HCT116 (cell line): ENCODE results near the gene DOCK3. TPM values are rescaled to one million over a fixed set of nuclear protein-coding genes. Genes with fewer than 3 reads are reported as not detected.

ENCODE experiments used
- ATAC-seq: fragments of 200-7000 bp; cut with Tn5 transposase; 2 replicates; pipeline ENCODE4 v1.9.1; 2020; ENCODE audit warnings: mild to moderate bottlenecking, moderate library complexity
- BruUV-seq: library from RNA; stranded (reverse); fragments of 400-500 nt; replicated peaks from 2 replicates; lab custom pipeline; 2021; lab: Mats Ljungman, UMichigan
- CTCF ChIA-PET: fragments of 300-600 bp; sonication (Branson Sonifier 250); formaldehyde crosslinking; loops from one replicate; lab custom pipeline; 2021; ENCODE audit warnings: antibody characterized with exemption; lab: Charles Lee
- POLR2A ChIA-PET: fragments of 300-600, 350-600 bp; sonication (Branson Sonifier 250); formaldehyde crosslinking; loops from one replicate; lab custom pipeline; 2021; ENCODE audit warnings: antibody characterized with exemption; lab: Charles Lee
- RAD21 ChIA-PET, 2 experiments: fragments of 300-600 bp; sonication (Branson Sonifier 250); formaldehyde crosslinking; loops; one replicate each; lab custom pipeline; 2023; ENCODE audit warnings: low total read pairs in 2 of 2; ENCODE audit not compliant: uncharacterized antibody in 2 of 2, unreplicated experiment in 2 of 2, low non-redundant PET in 1 of 2; lab: Charles Lee
- DNase-seq: peaks from one replicate; pipeline ENCODE4 v3.0.0-alpha.2; 2010; ENCODE audit warnings: low read depth, low spot score
- H2AFZ ChIP-seq: fragments of 200-600 bp; shearing (Covaris generic), sonication (generic); 2 replicates; pipeline ENCODE4 v1.6.1; 2017; ENCODE audit warnings: low read depth, mixed run types, mixed read lengths, antibody characterized with exemption, low read length; ENCODE audit not compliant: poor library complexity, severe bottlenecking
- H3K27ac ChIP-seq: 2 replicates; pipeline ENCODE4 v1.5.1; 2012; ENCODE audit warnings: low read depth, low read length
- H3K27me3 ChIP-seq: fragments of 200-600 bp; sonication (generic); 2 replicates; pipeline ENCODE4 v1.6.1; 2016; ENCODE audit warnings: mixed run types, low read length, mixed read lengths; ENCODE audit not compliant: insufficient read depth
- H3K36me3 ChIP-seq, 2 experiments: fragments of 200-500 bp in 1 of 2; fragments of 200-600 bp in 1 of 2; sonication (Bioruptor generic) in 1 of 2; sonication (generic) in 1 of 2; 2 replicates each; pipeline versions ENCODE4 v1.5.1 to v1.6.1; 2014 to 2016; ENCODE audit warnings: low read length in 2 of 2, inconsistent platforms in 1 of 2, mixed read lengths in 1 of 2, mixed run types in 1 of 2; ENCODE audit not compliant: insufficient read depth in 2 of 2, control insufficient read depth in 1 of 2
- H3K4me1 ChIP-seq, 2 experiments: fragments of 200-600 bp in 1 of 2; sonication (generic) in 1 of 2; 2 replicates each; pipeline versions ENCODE4 v1.5.1 to v1.6.1; 2012 to 2017; ENCODE audit warnings: low read length in 2 of 2, inconsistent platforms in 1 of 2, mild to moderate bottlenecking in 1 of 2, mixed read lengths in 1 of 2, mixed run types in 1 of 2, moderate library complexity in 1 of 2; ENCODE audit not compliant: insufficient read depth in 2 of 2, control insufficient read depth in 1 of 2
- H3K4me2 ChIP-seq: fragments of 200-600 bp; sonication (generic); 2 replicates; pipeline ENCODE4 v1.6.1; 2017; ENCODE audit warnings: mixed run types, low read length, mixed read lengths
- H3K4me3 ChIP-seq, 2 experiments: fragments of 200-600 bp in 1 of 2; sonication (generic) in 1 of 2; replicated peaks in 1 of 2; 2 replicates each; pipeline ENCODE4 v1.5.1; 2011 to 2016; ENCODE audit warnings: low read length in 2 of 2, control low read depth in 1 of 2, low read depth in 1 of 2, mild to moderate bottlenecking in 1 of 2, mixed read lengths in 1 of 2, mixed run types in 1 of 2
- H3K79me2 ChIP-seq: fragments of 200-600 bp; sonication (generic); 2 replicates; pipeline ENCODE4 v1.6.1; 2017; ENCODE audit warnings: mild to moderate bottlenecking, mixed run types, low read length, moderate library complexity, mixed read lengths; ENCODE audit not compliant: insufficient read depth
- H3K9ac ChIP-seq: fragments of 200-600 bp; sonication (generic); 2 replicates; pipeline ENCODE4 v1.6.1; 2016; ENCODE audit warnings: low read length, mixed read lengths
- H3K9me2 ChIP-seq: fragments of 200-600 bp; sonication (generic), shearing (Covaris generic); 2 replicates; pipeline ENCODE4 v1.6.1; 2017; ENCODE audit warnings: mixed run types, mild to moderate bottlenecking, moderate library complexity; ENCODE audit not compliant: insufficient read depth
- H3K9me3 ChIP-seq, 2 experiments: fragments of 200-500 bp in 1 of 2; fragments of 200-600 bp in 1 of 2; sonication (Bioruptor generic) in 1 of 2; sonication (generic) in 1 of 2; 2 replicates each; pipeline ENCODE4 v1.6.1; 2014 to 2017; ENCODE audit warnings: low read length in 2 of 2, mixed read lengths in 2 of 2, inconsistent platforms in 1 of 2, low read depth in 1 of 2, mild to moderate bottlenecking in 1 of 2, mixed run types in 1 of 2, moderate library complexity in 1 of 2; ENCODE audit not compliant: control insufficient read depth in 1 of 2, insufficient read depth in 1 of 2
- H4K20me1 ChIP-seq: fragments of 200-600 bp; sonication (generic), shearing (Covaris generic); 2 replicates; pipeline ENCODE4 v1.6.1; 2017; ENCODE audit warnings: mixed run types, mild to moderate bottlenecking, moderate library complexity; ENCODE audit not compliant: insufficient read depth
- CEBPB ChIP-seq: IDR thresholded peaks from 2 replicates; pipeline ENCODE4 v1.6.1; 2012; ENCODE audit warnings: low read depth
- CTCF ChIP-seq, 3 experiments: fragments of 200-600 bp in 1 of 3; sonication (generic) in 1 of 3; IDR thresholded peaks in 2 of 3; conservative IDR thresholded peaks in 1 of 3; 2 replicates each; pipeline ENCODE4 v1.5.1; 2012 to 2017; ENCODE audit warnings: low read depth in 2 of 3, low read length in 2 of 3, antibody characterized with exemption in 1 of 3, borderline replicate concordance in 1 of 3, control low read depth in 1 of 3, mild to moderate bottlenecking in 1 of 3, mixed read lengths in 1 of 3, mixed run types in 1 of 3, moderate library complexity in 1 of 3; ENCODE audit not compliant: insufficient read depth in 1 of 3
- EGR1 ChIP-seq: IDR thresholded peaks from 2 replicates; pipeline ENCODE4 v1.6.1; 2012; ENCODE audit warnings: low read depth
- ELF1 ChIP-seq: IDR thresholded peaks from 2 replicates; pipeline ENCODE4 v1.6.1; 2012; ENCODE audit warnings: low read depth, borderline replicate concordance
- EZH2 ChIP-seq: fragments of 200-600 bp; sonication (generic); IDR thresholded peaks from 2 replicates; pipeline ENCODE4 v1.6.1; 2017; ENCODE audit warnings: antibody characterized with exemption, mixed run types
- EZH2phosphoT487 ChIP-seq: fragments of 200-600 bp; IDR thresholded peaks from 2 replicates; pipeline ENCODE4 v1.6.1; 2018; ENCODE audit warnings: antibody characterized with exemption, borderline replicate concordance
- POLR2A ChIP-seq: IDR thresholded peaks from 2 replicates; pipeline ENCODE4 v1.7.0; 2011; ENCODE audit warnings: borderline replicate concordance; ENCODE audit not compliant: insufficient read depth, insufficient read length; ENCODE audit errors: extremely low read depth
- POLR2AphosphoS5 ChIP-seq: IDR thresholded peaks from 2 replicates; pipeline ENCODE4 v1.6.1; 2011; ENCODE audit warnings: mild to moderate bottlenecking, low read depth, low read length, moderate library complexity
- TCF7L2 ChIP-seq: IDR thresholded peaks from 2 replicates; pipeline ENCODE4 v1.7.0; 2011; ENCODE audit warnings: borderline replicate concordance, inconsistent platforms; ENCODE audit not compliant: insufficient read depth, insufficient read length; ENCODE audit errors: extremely low read depth
- YY1 ChIP-seq: IDR thresholded peaks from 2 replicates; pipeline ENCODE4 v1.6.1; 2011; ENCODE audit warnings: low read length, low read depth, moderate library complexity, mild to moderate bottlenecking; ENCODE audit not compliant: insufficient replicate concordance; ENCODE audit errors: extremely low read depth
- ZBTB33 ChIP-seq: IDR thresholded peaks from 2 replicates; pipeline ENCODE4 v1.6.1; 2011; ENCODE audit warnings: mild to moderate bottlenecking, low read length, moderate library complexity; ENCODE audit not compliant: insufficient replicate concordance; ENCODE audit errors: extremely low read depth
- ZNF274 ChIP-seq: fragments of 200-500 bp; sonication (Bioruptor generic); IDR thresholded peaks from 2 replicates; pipeline ENCODE4 v1.6.1; 2014; ENCODE audit warnings: mild to moderate bottlenecking, low read depth, low read length, inconsistent platforms
- intact Hi-C: fragments of 100-400 bp; cut with micrococcal nuclease; formaldehyde crosslinking; loops from 2 replicates; pipeline ENCODE4 v1.10.0; 2022
- total RNA-seq: library from RNA; stranded (reverse); gene quantifications from one replicate; pipeline ENCODE4 v1.2.1, GENCODE V29; 2021; ENCODE audit not compliant: unreplicated experiment

DOCK3 gene
- total RNA-seq, 1 experiment from 2014 or later = 4.2 TPM

- no peak overlapping the region for H2AFZ ChIP-seq
- H3K9ac ChIP-seq = no peak overlapping the region
- H3K27me3 ChIP-seq = no peaks in the 10 kb centered on the region
- no peaks in the 10 kb centered on the region for H3K36me3 ChIP-seq
- no peak overlapping the region for H3K4me3 ChIP-seq
- H3K79me2 ChIP-seq = no peaks in the 10 kb centered on the region
- CTCF ChIA-PET = no interaction called here
- POLR2A ChIA-PET = no interaction called here
- H4K20me1 ChIP-seq = no peaks in the 10 kb centered on the region
- no peak for DNase-seq
- no TSS peak for BruUV-seq
- no peaks in the 10 kb centered on the region for H3K9me2 ChIP-seq
- RAD21 ChIA-PET = no interaction called here
- TF ChIP-seq ZBTB33 (no peak), EZH2phosphoT487 (no peak), YY1 (no peak), CTCF (IDR thresholded peaks at IDR 0.05 in 2 of 3, conservative IDR thresholded peaks at IDR 0.05 in 1 of 3; ENCODE audit: borderline replicate concordance in 1 of 3, insufficient read depth in 1 of 3, low read depth in 2 of 3, low read length in 2 of 3) (no peak), POLR2A (no peak), POLR2AphosphoS5 (no peak), ZNF274 (no peak), EGR1 (no peak), TCF7L2 (no peak), EZH2 (no peak), CEBPB (no peak), ELF1 (no peak)
- no peaks in the 10 kb centered on the region for H3K4me1 ChIP-seq
- H3K4me2 ChIP-seq = no peak overlapping the region
- no peaks in the 10 kb centered on the region for H3K9me3 ChIP-seq
- no peak overlapping the region for H3K27ac ChIP-seq
- intact Hi-C loops = loop anchor here (2.0 to 5.0 kb wide), 3 partner anchors 102 to 697 kb away; no protein-coding TSS in a partner anchor
- no peak for ATAC-seq
These were observed 699.1 kb downstream of the DOCK3 start for GRCh38 chr3:51373658-51374421.
